ENCODE measurements around the gene PLXNA2. TPM values are rescaled to one million over a fixed set of nuclear protein-coding genes. Genes with fewer than 3 reads are reported as not detected.

The PLXNA2 gene
- total RNA-seq, 1 donor from 2014 or later, result 17.7 TPM

DNA sequence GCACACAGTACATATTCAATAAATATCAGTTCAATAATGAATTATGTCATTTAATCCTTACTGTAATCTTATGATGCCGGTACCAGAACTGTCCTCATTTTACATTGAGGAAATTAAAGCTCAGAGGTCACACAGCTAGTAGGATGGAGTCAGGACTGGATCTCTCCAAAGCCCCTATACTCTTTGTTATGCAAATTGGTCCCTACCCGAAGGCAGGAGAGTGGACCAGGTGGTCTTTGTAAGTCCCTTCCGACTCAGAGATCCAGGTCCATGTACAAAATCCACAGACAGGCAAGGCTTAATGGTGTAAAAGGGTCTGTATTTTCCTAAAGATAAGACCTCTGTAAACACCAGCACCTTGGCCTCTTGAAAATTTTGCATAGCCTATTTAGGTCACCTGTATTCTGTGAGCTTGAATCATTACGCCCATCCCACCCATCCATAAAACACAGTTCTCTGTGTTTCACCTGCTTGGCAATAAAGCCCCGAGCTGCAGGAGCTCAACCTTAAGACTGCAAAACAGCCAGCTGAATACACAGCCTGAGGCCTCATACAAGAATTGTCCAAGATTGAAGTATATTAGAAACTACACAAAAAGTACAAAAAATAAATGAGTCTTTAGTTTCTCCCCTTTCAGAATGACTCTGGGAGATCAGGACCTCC is 41.7 kb downstream of the PLXNA2 start:
- H3K4me3 ChIP-seq (ENCODE audit: insufficient read depth, low read depth, low read length), result no peak overlapping the region
- H3K4me1 Mint-ChIP-seq (ENCODE audit: low read depth, unreplicated experiment), result peaks cover 22% of the 10 kb centered on the region
- no peaks in the 10 kb centered on the region for H3K9me3 Mint-ChIP-seq (ENCODE audit: unreplicated experiment)
- H3K27ac Mint-ChIP-seq (ENCODE audit: unreplicated experiment), result peak overlapping the region; percentile 43
- peak overlapping the region; percentile 39 for H3K9ac ChIP-seq (ENCODE audit: low read length)
- H3K36me3 ChIP-seq (ENCODE audit: insufficient read depth, low read length), result no peaks in the 10 kb centered on the region
- no peak for FAIRE-seq
- no peaks in the 10 kb centered on the region for H3K27me3 Mint-ChIP-seq (ENCODE audit: low read depth, unreplicated experiment)
- no peaks in the 10 kb centered on the region for H3K36me3 Mint-ChIP-seq (ENCODE audit: low read depth, unreplicated experiment)
- no peak for DNase-seq (ENCODE audit: low read depth)
- no peaks in the 10 kb centered on the region for H3K9me3 ChIP-seq (ENCODE audit: insufficient read depth, low read depth, low read length)
- H3K4me1 ChIP-seq (ENCODE audit: insufficient read depth, low read length), result peaks cover 45% of the 10 kb centered on the region
- no peak overlapping the region for H2AFZ ChIP-seq (ENCODE audit: low read depth, low read length)
- no peaks in the 10 kb centered on the region for H3K79me2 ChIP-seq (ENCODE audit: insufficient read depth, low read length)
- peak overlapping the region; percentile 78 for H3K4me2 ChIP-seq (ENCODE audit: low read length)
- H3K27ac ChIP-seq (ENCODE audit: low read depth, low read length), result peak overlapping the region; percentile 82
- H4K20me1 ChIP-seq (ENCODE audit: insufficient read depth, low read length), result no peaks in the 10 kb centered on the region
- H3K4me3 Mint-ChIP-seq (ENCODE audit: unreplicated experiment), result no peak overlapping the region
- no peak for TF ChIP-seq CTCF (IDR thresholded peaks at IDR 0.05; ENCODE audit: insufficient read depth, low read depth, low read length)
- TF ChIP-seq EZH2 (IDR thresholded peaks at IDR 0.05; ENCODE audit: insufficient read depth, low read length), result no peak
- no peaks in the 10 kb centered on the region for H3K27me3 ChIP-seq (ENCODE audit: insufficient read depth, low read length)

- H3K4me3 ChIP-seq (ENCODE audit: insufficient read depth, low read depth, low read length), result no peak overlapping the region
- Mint-ChIP-seq H3K4me3 (ENCODE audit: unreplicated experiment) (peak overlapping the region; percentile 7), H3K27me3 (ENCODE audit: low read depth, unreplicated experiment) (no peaks in the 10 kb centered on the region), H3K36me3 (ENCODE audit: low read depth, unreplicated experiment) (no peaks in the 10 kb centered on the region), H3K4me1 (ENCODE audit: low read depth, unreplicated experiment) (peaks cover 18% of the 10 kb centered on the region), H3K27ac (ENCODE audit: unreplicated experiment) (peak overlapping the region; percentile 90), H3K9me3 (ENCODE audit: unreplicated experiment) (no peaks in the 10 kb centered on the region)
- H3K79me2 ChIP-seq (ENCODE audit: insufficient read depth, low read length), result no peaks in the 10 kb centered on the region
- peaks cover 39% of the 10 kb centered on the region for H3K4me1 ChIP-seq (ENCODE audit: insufficient read depth, low read length)
- H3K9me3 ChIP-seq (ENCODE audit: insufficient read depth, low read depth, low read length), result no peaks in the 10 kb centered on the region
- H3K27me3 ChIP-seq (ENCODE audit: insufficient read depth, low read length), result no peaks in the 10 kb centered on the region
- H3K27ac ChIP-seq (ENCODE audit: low read depth, low read length), result peak overlapping the region; percentile 82
- H3K9ac ChIP-seq (ENCODE audit: low read length), result peak overlapping the region; percentile 56
- peak overlapping the region; percentile 27 for H2AFZ ChIP-seq (ENCODE audit: low read depth, low read length)
- FAIRE-seq, result peak; percentile 88
- TF ChIP-seq EZH2 (IDR thresholded peaks at IDR 0.05; ENCODE audit: insufficient read depth, low read length), result no peak
- no peak for TF ChIP-seq CTCF (IDR thresholded peaks at IDR 0.05; ENCODE audit: insufficient read depth, low read depth, low read length)
- peak; percentile 99 for DNase-seq (ENCODE audit: low read depth)
- no peaks in the 10 kb centered on the region for H3K36me3 ChIP-seq (ENCODE audit: insufficient read depth, low read length)
- no peaks in the 10 kb centered on the region for H4K20me1 ChIP-seq (ENCODE audit: insufficient read depth, low read length)
- H3K4me2 ChIP-seq (ENCODE audit: low read length), result peak overlapping the region; percentile 68
Observed at GRCh38 chr1:208201229-208201628, 43.0 kb downstream of the PLXNA2 start.

DNA sequence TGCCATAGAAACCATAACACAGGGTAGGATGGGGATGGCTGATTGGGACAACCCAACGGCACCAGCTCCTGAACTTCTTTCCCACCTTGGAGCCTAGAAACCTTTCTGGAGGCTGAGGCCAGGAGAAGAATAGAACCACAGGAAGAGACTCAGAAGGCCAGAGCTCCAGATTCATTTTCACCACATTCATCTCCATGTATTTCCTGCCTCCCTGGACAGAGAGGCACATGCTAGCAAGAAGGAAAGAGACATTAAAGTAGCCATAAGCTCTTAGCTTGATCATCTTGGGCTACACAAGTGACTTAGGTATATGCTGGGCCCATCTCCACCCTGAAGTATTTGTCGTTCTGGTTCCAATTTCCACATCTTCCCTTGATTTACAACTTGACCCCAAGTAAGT is 44.1 kb downstream of the PLXNA2 start:
- Histone ChIP-seq H3K36me3 (ENCODE audit: insufficient read depth, low read length) (no peaks in the 10 kb centered on the region), H3K4me3 (ENCODE audit: insufficient read depth, low read depth, low read length) (no peak overlapping the region), H4K20me1 (ENCODE audit: insufficient read depth, low read length) (no peaks in the 10 kb centered on the region), H3K79me2 (ENCODE audit: insufficient read depth, low read length) (no peaks in the 10 kb centered on the region), H3K4me2 (ENCODE audit: low read length) (no peak overlapping the region), H3K27me3 (ENCODE audit: insufficient read depth, low read length) (no peaks in the 10 kb centered on the region), H3K9me3 (ENCODE audit: insufficient read depth, low read depth, low read length) (no peaks in the 10 kb centered on the region), H3K9ac (ENCODE audit: low read length) (no peak overlapping the region), H3K4me1 (ENCODE audit: insufficient read depth, low read length) (peaks cover 39% of the 10 kb centered on the region), H2AFZ (ENCODE audit: low read depth, low read length) (no peak overlapping the region), H3K27ac (ENCODE audit: low read depth, low read length) (no peak overlapping the region)
- Mint-ChIP-seq H3K4me3 (ENCODE audit: unreplicated experiment) (no peak overlapping the region), H3K27me3 (ENCODE audit: low read depth, unreplicated experiment) (no peaks in the 10 kb centered on the region), H3K36me3 (ENCODE audit: low read depth, unreplicated experiment) (no peaks in the 10 kb centered on the region), H3K9me3 (ENCODE audit: unreplicated experiment) (no peaks in the 10 kb centered on the region), H3K27ac (ENCODE audit: unreplicated experiment) (no peak overlapping the region), H3K4me1 (ENCODE audit: low read depth, unreplicated experiment) (peaks cover 18% of the 10 kb centered on the region)
- FAIRE-seq (no peak), DNase-seq (ENCODE audit: low read depth) (no peak)
- TF ChIP-seq CTCF (IDR thresholded peaks at IDR 0.05; ENCODE audit: insufficient read depth, low read depth, low read length) (no peak), EZH2 (IDR thresholded peaks at IDR 0.05; ENCODE audit: insufficient read depth, low read length) (no peak)

All from astrocyte (in vitro differentiated cells and primary cell).